Stimulated activated CD4-positive, alpha-beta T cell treated with anti-CD3 and anti-CD28 coated beads, Interleukin-4, amount 100 ng/mL, for 48 hours (primary cell): ENCODE results near the gene MRM3.
"Not testable (repeated sequence)": the region's sequence is repeated elsewhere in the genome, so short reads cannot be mapped to it uniquely, and the experiment has no call there.

Experiments used
- DNase-seq, 2 donors: peaks; one replicate each; pipeline ENCODE4 v3.0.0-alpha.2; 2020; ENCODE audit warnings: low read depth in 2 of 2

Gene MRM3

GRCh38 chr17:796609-797008, 14.5 kb downstream of the MRM3 start:
- no peak for DNase-seq

- DNase-seq: no peak
Observed at GRCh38 chr17:797236-797840, 15.2 kb downstream of the MRM3 start.

- no peak for DNase-seq
Observed at GRCh38 chr17:798246-798645, 16.1 kb downstream of the MRM3 start.

GRCh38 chr17:799261-799660, 17.1 kb downstream of the MRM3 start:
- DNase-seq: no peak

GRCh38 chr17:800446-801242, 18.5 kb downstream of the MRM3 start:
- DNase-seq: no peak

GRCh38 chr17:801660-802059, 19.5 kb downstream of the MRM3 start:
- no peak for DNase-seq

- DNase-seq: no peak
Observed at GRCh38 chr17:802481-802880, 20.3 kb downstream of the MRM3 start.

GRCh38 chr17:802901-803881, 21.0 kb downstream of the MRM3 start:
- no peak for DNase-seq

GRCh38 chr17:804541-805435, 22.6 kb downstream of the MRM3 start:
- no peak for DNase-seq

GRCh38 chr17:805886-806285, 23.7 kb downstream of the MRM3 start:
- not testable (repeated sequence) for DNase-seq

- DNase-seq: no peak
Observed at GRCh38 chr17:806346-806745, 24.2 kb downstream of the MRM3 start.

GRCh38 chr17:806781-807522, 24.8 kb downstream of the MRM3 start:
- DNase-seq: no peak

- DNase-seq: no peak
Observed at GRCh38 chr17:807523-808294, 25.6 kb downstream of the MRM3 start.

GRCh38 chr17:811051-811784, 29.1 kb downstream of the MRM3 start:
- DNase-seq: no peak

GRCh38 chr17:812638-813204, 30.6 kb downstream of the MRM3 start:
- no peak for DNase-seq

GRCh38 chr17:814371-814770, 32.2 kb downstream of the MRM3 start:
- DNase-seq: no peak

- no peak for DNase-seq
Observed at GRCh38 chr17:819251-819650, 37.1 kb downstream of the MRM3 start.

- no peak for DNase-seq
Observed at GRCh38 chr17:823501-823902, 41.3 kb downstream of the MRM3 start.

GRCh38 chr17:824378-824777, 42.2 kb downstream of the MRM3 start:
- DNase-seq: no peak
